Measurements from ENCODE around the gene WDR62. TPM values are rescaled to one million over a fixed set of nuclear protein-coding genes. Genes with fewer than 3 reads are reported as not detected.

The WDR62 gene
- total RNA-seq, 1 donor from 2014 or later, result 5.1 TPM

GRCh38 chr19:36010402-36010801 lies 44.3 kb upstream of the WDR62 start:
- peaks cover 33% of the 10 kb centered on the region for H3K4me1 Mint-ChIP-seq
- H3K4me3 Mint-ChIP-seq, result peak overlapping the region; percentile 68
- H3K27ac Mint-ChIP-seq, result no peak overlapping the region
- H3K36me3 Mint-ChIP-seq, result peaks cover 4% of the 10 kb centered on the region
- TF ChIP-seq, protein P1, sequence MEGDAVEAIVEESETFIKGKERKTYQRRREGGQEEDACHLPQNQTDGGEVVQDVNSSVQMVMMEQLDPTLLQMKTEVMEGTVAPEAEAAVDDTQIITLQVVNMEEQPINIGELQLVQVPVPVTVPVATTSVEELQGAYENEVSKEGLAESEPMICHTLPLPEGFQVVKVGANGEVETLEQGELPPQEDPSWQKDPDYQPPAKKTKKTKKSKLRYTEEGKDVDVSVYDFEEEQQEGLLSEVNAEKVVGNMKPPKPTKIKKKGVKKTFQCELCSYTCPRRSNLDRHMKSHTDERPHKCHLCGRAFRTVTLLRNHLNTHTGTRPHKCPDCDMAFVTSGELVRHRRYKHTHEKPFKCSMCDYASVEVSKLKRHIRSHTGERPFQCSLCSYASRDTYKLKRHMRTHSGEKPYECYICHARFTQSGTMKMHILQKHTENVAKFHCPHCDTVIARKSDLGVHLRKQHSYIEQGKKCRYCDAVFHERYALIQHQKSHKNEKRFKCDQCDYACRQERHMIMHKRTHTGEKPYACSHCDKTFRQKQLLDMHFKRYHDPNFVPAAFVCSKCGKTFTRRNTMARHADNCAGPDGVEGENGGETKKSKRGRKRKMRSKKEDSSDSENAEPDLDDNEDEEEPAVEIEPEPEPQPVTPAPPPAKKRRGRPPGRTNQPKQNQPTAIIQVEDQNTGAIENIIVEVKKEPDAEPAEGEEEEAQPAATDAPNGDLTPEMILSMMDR (IDR thresholded peaks at IDR 0.05; ENCODE audit: unreplicated experiment), result no peak
- peaks cover 2% of the 10 kb centered on the region for H3K27me3 Mint-ChIP-seq (ENCODE audit: low read depth)
- DNase-seq (ENCODE audit: low spot score in 2 of 2, unreplicated experiment in 2 of 2), result no peak
- no peaks in the 10 kb centered on the region for H3K9me3 Mint-ChIP-seq

- Mint-ChIP-seq H3K4me3 (peak overlapping the region; percentile 99), H3K36me3 (peaks cover 14% of the 10 kb centered on the region), H3K4me1 (peaks cover 26% of the 10 kb centered on the region), H3K9me3 (no peaks in the 10 kb centered on the region), H3K27me3 (ENCODE audit: low read depth) (peaks cover 2% of the 10 kb centered on the region), H3K27ac (peak overlapping the region; percentile 71)
- no peak for DNase-seq (ENCODE audit: low spot score in 2 of 2, unreplicated experiment in 2 of 2)
- TF ChIP-seq, protein P1 (IDR thresholded peaks at IDR 0.05; ENCODE audit: unreplicated experiment), result no peak
These were observed 41.3 kb upstream of the WDR62 start for GRCh38 chr19:36013280-36014011.

DNA sequence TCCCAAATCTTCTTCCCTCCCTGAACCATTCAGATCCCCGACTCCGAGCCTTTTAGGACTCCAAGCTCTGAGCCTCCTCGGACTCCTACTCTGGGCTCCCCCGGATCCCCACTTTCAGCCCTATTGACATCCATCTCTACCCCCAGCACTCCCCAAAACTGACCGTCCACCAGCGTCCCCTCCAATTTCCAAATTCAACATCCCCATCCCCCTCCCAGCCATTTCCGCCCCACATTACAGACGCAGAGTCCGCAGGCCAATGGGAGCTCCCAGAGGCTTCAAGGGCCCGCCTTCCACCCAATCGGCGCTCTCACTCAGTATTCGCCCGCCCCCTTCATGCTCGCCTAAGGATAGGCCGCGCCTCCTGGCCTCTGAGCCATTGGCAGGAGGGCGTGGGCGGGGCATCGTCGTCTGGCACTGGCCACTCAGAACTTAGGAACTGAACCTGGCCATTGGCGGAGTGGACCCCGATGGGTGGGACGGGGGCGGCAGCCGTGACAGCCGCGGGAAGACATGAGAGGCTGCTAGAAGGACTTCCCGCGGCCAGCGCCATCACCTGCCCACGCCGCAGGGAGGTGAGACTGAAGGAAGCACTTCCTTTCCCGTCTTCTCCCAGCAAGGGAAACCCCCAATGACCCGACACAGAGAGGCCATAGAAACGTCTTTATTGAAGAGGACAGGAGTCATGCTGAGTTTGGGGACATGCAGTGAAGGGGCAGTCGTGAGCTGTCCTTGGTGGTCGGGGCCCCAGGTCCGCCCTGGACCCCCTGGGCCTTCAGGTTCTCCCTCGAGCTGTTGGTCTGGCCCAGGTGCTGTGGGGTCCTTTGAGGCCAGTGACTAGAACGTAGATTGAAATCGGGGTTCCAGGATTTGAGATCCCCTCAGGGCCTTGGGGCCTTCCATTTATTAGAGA lies 40.4 kb upstream of the WDR62 start, which contains the start of gene ALKBH6:
ALKBH6 (minus strand) TSS at position 202 of the 913 bp plus-strand sequence. CDS start 816 bp downstream, outside the sequence.
- no peaks in the 10 kb centered on the region for H3K9me3 Mint-ChIP-seq
- H3K36me3 Mint-ChIP-seq, result peaks cover 17% of the 10 kb centered on the region
- DNase-seq (ENCODE audit: low spot score in 2 of 2, unreplicated experiment in 2 of 2), result peak; percentile 98
- H3K27me3 Mint-ChIP-seq (ENCODE audit: low read depth), result no peaks in the 10 kb centered on the region
- TF ChIP-seq, protein P1 (IDR thresholded peaks at IDR 0.05; ENCODE audit: unreplicated experiment), result no peak
- H3K27ac Mint-ChIP-seq, result peak within 1 kb of the TSS; percentile 95
- peak within 1 kb of the TSS; percentile 99 for H3K4me3 Mint-ChIP-seq
- H3K4me1 Mint-ChIP-seq, result peaks cover 22% of the 10 kb centered on the region

DNA sequence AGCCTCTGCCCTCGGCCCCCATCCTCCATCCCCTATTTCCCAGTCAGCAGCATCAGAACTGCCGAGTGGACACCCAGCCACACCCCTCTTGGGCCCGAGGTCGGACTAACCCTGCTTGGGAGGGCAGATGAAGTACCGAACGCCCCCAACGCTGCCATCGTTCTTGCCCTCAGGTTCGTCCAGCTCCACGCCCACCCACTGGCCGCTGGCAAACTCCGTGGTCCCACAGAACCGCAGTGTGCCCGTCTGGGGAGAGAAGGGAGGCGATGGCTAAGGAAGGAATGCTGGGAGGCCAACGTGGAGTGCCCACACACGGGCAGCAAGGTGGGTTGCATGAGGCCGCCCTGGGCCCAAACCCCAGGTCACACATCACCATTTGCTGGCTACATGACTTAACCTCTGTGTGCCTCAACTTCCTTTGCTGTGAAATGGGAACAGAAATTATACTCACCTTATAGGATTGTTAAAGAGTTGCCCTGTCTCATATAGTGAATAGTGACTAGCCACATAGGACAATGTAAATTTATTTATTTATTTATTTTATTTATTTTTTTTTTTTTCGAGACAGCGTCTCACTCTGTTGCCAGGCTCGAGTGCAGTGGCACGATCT lies 35.5 kb upstream of the WDR62 start:
- Mint-ChIP-seq H3K36me3 (peaks cover 36% of the 10 kb centered on the region), H3K27me3 (ENCODE audit: low read depth) (no peaks in the 10 kb centered on the region), H3K4me3 (no peak overlapping the region), H3K4me1 (peaks cover 5% of the 10 kb centered on the region), H3K9me3 (no peaks in the 10 kb centered on the region), H3K27ac (no peak overlapping the region)
- TF ChIP-seq, protein P1 (IDR thresholded peaks at IDR 0.05; ENCODE audit: unreplicated experiment), result no peak
- no peak for DNase-seq (ENCODE audit: low spot score in 2 of 2, unreplicated experiment in 2 of 2)

GRCh38 chr19:36023432-36023831 lies 31.3 kb upstream of the WDR62 start:
- H3K9me3 Mint-ChIP-seq, result no peaks in the 10 kb centered on the region
- DNase-seq (ENCODE audit: low spot score in 2 of 2, unreplicated experiment in 2 of 2), result no peak
- H3K4me3 Mint-ChIP-seq, result no peak overlapping the region
- no peak overlapping the region for H3K27ac Mint-ChIP-seq
- H3K27me3 Mint-ChIP-seq (ENCODE audit: low read depth), result no peaks in the 10 kb centered on the region
- TF ChIP-seq, protein P1 (IDR thresholded peaks at IDR 0.05; ENCODE audit: unreplicated experiment), result no peak
- peaks cover 30% of the 10 kb centered on the region for H3K36me3 Mint-ChIP-seq
- H3K4me1 Mint-ChIP-seq, result no peaks in the 10 kb centered on the region

Measured in mesothelial cell of epicardium (in vitro differentiated cells).